Esophagus muscularis mucosa (tissue), 3 donors: ENCODE results near the gene BNC2.

Experiments
- CTCF ChIP-seq, 3 experiments: fragments of 200-600 bp in 2 of 3; fragments of 450-650 bp in 1 of 3; sonication (generic) in 2 of 3; IDR thresholded peaks; one replicate each; pipeline ENCODE4 v1.5.1; 2017 to 2019; ENCODE audit warnings: antibody characterized with exemption in 3 of 3, mild to moderate bottlenecking in 2 of 3, moderate library complexity in 1 of 3
- POLR2A ChIP-seq: fragments of 450-650 bp; IDR thresholded peaks from one replicate; pipeline ENCODE4 v1.6.1; 2017; ENCODE audit warnings: antibody characterized with exemption, moderate library complexity, mild to moderate bottlenecking, low read depth

GRCh38 chr9:16585591-16585990, 284.9 kb downstream of the BNC2 start:
- TF ChIP-seq CTCF (IDR thresholded peaks at IDR 0.05): no peak
- no peak for TF ChIP-seq POLR2A
